B cell (primary cell): Measurements from ENCODE around the gene ABCC3. TPM values are rescaled to one million over a fixed set of nuclear protein-coding genes. Genes with fewer than 3 reads are reported as not detected.

ENCODE experiments used
- ATAC-seq: fragments of 200-7000 bp; cut with Tn5 transposase; one replicate; pipeline ENCODE4 v1.10.0; 2021; ENCODE audit warnings: low read depth, mild to moderate bottlenecking, moderate number of reproducible peaks, moderate library complexity
- CTCF ChIA-PET: fragments of 350-600 bp; sonication (Branson Sonifier 250); formaldehyde crosslinking; loops from one replicate; lab custom pipeline; 2021; ENCODE audit warnings: antibody characterized with exemption, inconsistent platforms; lab: Charles Lee
- POLR2A ChIA-PET: fragments of 350-600 bp; sonication (Branson Sonifier 250); formaldehyde crosslinking; loops from one replicate; lab custom pipeline; 2021; ENCODE audit warnings: antibody characterized with exemption; lab: Charles Lee
- DNase-seq: peaks from one replicate; pipeline ENCODE4 v3.0.0; 2013
- H2AFZ ChIP-seq: 2 replicates; pipeline ENCODE4 v1.6.1; 2012; ENCODE audit warnings: mild to moderate bottlenecking, low read depth, low read length; ENCODE audit not compliant: insufficient read depth, poor library complexity, severe bottlenecking
- H3K27ac ChIP-seq, 2 donors: 1 replicate in 1 of 2; 2 replicates in 1 of 2; pipeline ENCODE4 v1.5.1; 2012 to 2013; ENCODE audit warnings: low read length in 2 of 2, mild to moderate bottlenecking in 2 of 2, moderate library complexity in 1 of 2
- H3K27me3 ChIP-seq, 4 experiments: fragments of 200-600 bp in 1 of 4; sonication (generic) in 1 of 4; replicated peaks in 1 of 4; 1 replicate in 2 of 4; 2 replicates in 2 of 4; pipeline versions ENCODE4 v1.6.1 to v1.7.0; 2013 to 2016; ENCODE audit warnings: low read length in 3 of 4, mild to moderate bottlenecking in 2 of 4, mixed read lengths in 1 of 4, moderate library complexity in 1 of 4; ENCODE audit not compliant: insufficient read depth in 4 of 4, control insufficient read depth in 3 of 4; ENCODE audit errors: control extremely low read depth in 1 of 4
- H3K36me3 ChIP-seq, 2 experiments: replicated peaks in 1 of 2; 1 replicate in 1 of 2; 2 replicates in 1 of 2; pipeline versions ENCODE4 v1.6.1 to v1.7.1; 2013; ENCODE audit warnings: low read length in 1 of 2; ENCODE audit not compliant: insufficient read depth in 2 of 2, control insufficient read depth in 1 of 2; ENCODE audit errors: control extremely low read depth in 1 of 2, extremely low read depth in 1 of 2
- H3K4me1 ChIP-seq, 2 donors: fragments of 200-600 bp in 1 of 2; sonication (generic) in 1 of 2; 1 replicate in 1 of 2; 2 replicates in 1 of 2; pipeline versions ENCODE4 v1.5.1 to v1.6.1; 2013 to 2017; ENCODE audit warnings: low read length in 2 of 2; ENCODE audit not compliant: control insufficient read depth in 2 of 2, insufficient read depth in 2 of 2
- H3K4me2 ChIP-seq: replicated peaks from 2 replicates; pipeline ENCODE3; 2012; ENCODE audit warnings: mild to moderate bottlenecking, low read depth, low read length; ENCODE audit not compliant: poor library complexity, severe bottlenecking
- H3K4me3 ChIP-seq, 5 experiments: fragments of 200-600 bp in 1 of 5; sonication (generic) in 1 of 5; 1 replicate in 3 of 5; 2 replicates in 2 of 5; pipeline versions ENCODE4 v1.5.1 to v1.7.0; 2011 to 2016; ENCODE audit warnings: low read length in 4 of 5, mild to moderate bottlenecking in 4 of 5, low read depth in 2 of 5, control low read depth in 1 of 5, moderate library complexity in 1 of 5; ENCODE audit not compliant: insufficient read depth in 1 of 5; ENCODE audit errors: control extremely low read depth in 1 of 5, extremely low read depth in 1 of 5
- H3K79me2 ChIP-seq: fragments of 200-600 bp; sonication (generic); one replicate; pipeline ENCODE4 v1.6.0; 2016; ENCODE audit warnings: low read length; ENCODE audit not compliant: control insufficient read depth, insufficient read depth
- H3K9ac ChIP-seq: fragments of 200-600 bp; sonication (generic); 2 replicates; pipeline ENCODE4 v1.6.1; 2017; ENCODE audit warnings: mild to moderate bottlenecking, low read length, moderate library complexity
- H3K9me3 ChIP-seq, 3 donors: one replicate each; pipeline versions ENCODE4 v1.6.1 to v1.7.1; 2013; ENCODE audit warnings: low read length in 2 of 3; ENCODE audit not compliant: control insufficient read depth in 2 of 3, insufficient read depth in 1 of 3; ENCODE audit errors: control extremely low read depth in 1 of 3
- H4K20me1 ChIP-seq: 2 replicates; pipeline ENCODE4 v1.6.0; 2012; ENCODE audit warnings: mild to moderate bottlenecking, low read length; ENCODE audit not compliant: insufficient read depth, control insufficient read depth, poor library complexity, severe bottlenecking
- H3K27ac Mint-ChIP-seq: one replicate; pipeline ENCODE4 v1.8.0; 2021; ENCODE audit warnings: mixed read lengths
- H3K27me3 Mint-ChIP-seq: one replicate; pipeline ENCODE4 v1.8.0; 2021; ENCODE audit warnings: mixed read lengths
- H3K4me1 Mint-ChIP-seq: one replicate; pipeline ENCODE4 v1.8.0; 2021; ENCODE audit warnings: mixed read lengths
- H3K4me3 Mint-ChIP-seq: one replicate; pipeline ENCODE4 v1.8.0; 2021; ENCODE audit warnings: mixed read lengths
- H3K9me3 Mint-ChIP-seq: one replicate; pipeline ENCODE4 v1.8.0; 2022; ENCODE audit warnings: mixed read lengths; ENCODE audit not compliant: insufficient read depth
- CTCF ChIP-seq: fragments of 200-600 bp; IDR thresholded peaks from one replicate; pipeline ENCODE4 v1.8.0; 2022; ENCODE audit warnings: antibody characterized with exemption, mild to moderate bottlenecking
- EZH2 ChIP-seq: IDR thresholded peaks from 2 replicates; pipeline ENCODE4 v1.6.1; 2012; ENCODE audit warnings: borderline replicate concordance, low read depth, mild to moderate bottlenecking, moderate library complexity, low read length; ENCODE audit not compliant: insufficient read depth, poor library complexity, severe bottlenecking
- WGBS: methylation state at CpG from one replicate; pipeline ENCODE4 v1.1.5; 2013; ENCODE audit warnings: missing lambda C conversion rate; ENCODE audit not compliant: insufficient coverage; 5-methylcytosine and 5-hydroxymethylcytosine counted together
- intact Hi-C: fragments of 100-400 bp; cut with micrococcal nuclease; formaldehyde crosslinking; loops from one replicate; pipeline ENCODE4 v1.10.0; 2022
- polyA plus RNA-seq: library from polyadenylated mRNA; depleted of rRNA; stranded (reverse); fragments of >200 nt; gene quantifications from 2 replicates; pipeline ENCODE4 v1.2.3, GENCODE V29; 2012
- total RNA-seq, 2 donors: library from RNA; stranded (reverse); fragments of 120-200 nt in 1 of 2; gene quantifications; 1 replicate in 1 of 2; 2 replicates in 1 of 2; pipeline versions ENCODE4 v1.2.3 to v1.2.4, GENCODE V29; 2013 to 2022

The ABCC3 gene
- total and polyA plus RNA-seq, 2 donors (not counting 1 experiment from before 2014, with no cell fraction given) = 0.05 to 0.60 TPM

DNA sequence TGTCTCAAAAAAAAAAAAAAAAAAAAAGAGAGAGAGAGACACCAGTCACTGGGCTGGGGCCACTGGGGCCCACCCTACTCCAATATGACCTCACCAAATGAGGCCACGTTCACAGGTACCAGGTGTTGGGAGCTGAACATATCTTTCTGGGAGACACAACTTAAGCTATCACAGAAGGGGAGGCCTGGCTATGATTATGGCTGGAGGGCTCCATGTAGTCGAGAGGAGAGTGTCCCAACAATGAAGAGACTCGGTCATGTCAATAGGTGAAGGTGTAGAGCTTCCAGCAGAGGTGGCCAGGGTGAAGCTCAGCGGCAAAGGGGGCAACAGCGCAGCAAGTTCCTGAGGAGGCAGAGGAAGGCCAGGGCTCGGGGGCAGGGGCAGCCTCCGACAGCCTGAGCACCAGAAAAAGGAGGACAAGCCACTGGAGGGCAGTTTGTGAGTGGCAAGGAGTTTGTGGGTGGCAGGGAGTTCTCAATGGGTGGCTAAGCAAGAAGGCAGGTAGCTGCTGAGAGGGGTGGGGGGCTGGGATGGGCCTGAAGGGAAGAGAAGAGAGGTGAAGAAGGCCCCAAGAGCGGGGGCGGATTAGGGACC, 28.0 kb downstream of the ABCC3 start:
- Histone ChIP-seq H3K79me2 (no peaks in the 10 kb centered on the region), H3K9ac (no peak overlapping the region), H2AFZ (no peak overlapping the region), H3K4me3 (no peak overlapping the region), H3K27ac (no peak overlapping the region), H3K4me2 (no peak overlapping the region), H3K27me3 (peaks cover 0 to 4% (median 0%) of the 10 kb centered on the region in 4 experiments), H3K4me1 (no peaks in the 10 kb centered on the region), H3K36me3 (no peaks in the 10 kb centered on the region), H4K20me1 (no peaks in the 10 kb centered on the region), H3K9me3 (no peaks in the 10 kb centered on the region)
- intact Hi-C loops = no loop called here
- ATAC-seq (no peak), DNase-seq (no peak)
- no peak overlapping the region for H3K4me3 Mint-ChIP-seq
- ChIA-PET POLR2A (no interaction called here), CTCF (no interaction called here)
- H3K27ac Mint-ChIP-seq = no peak overlapping the region
- peaks cover 18% of the 10 kb centered on the region for H3K27me3 Mint-ChIP-seq
- H3K4me1 Mint-ChIP-seq = no peaks in the 10 kb centered on the region
- 90% methylated on average over 8 of the region's 9 CpGs for WGBS
- TF ChIP-seq EZH2 (no peak), CTCF (no peak)
- no peaks in the 10 kb centered on the region for H3K9me3 Mint-ChIP-seq

DNA sequence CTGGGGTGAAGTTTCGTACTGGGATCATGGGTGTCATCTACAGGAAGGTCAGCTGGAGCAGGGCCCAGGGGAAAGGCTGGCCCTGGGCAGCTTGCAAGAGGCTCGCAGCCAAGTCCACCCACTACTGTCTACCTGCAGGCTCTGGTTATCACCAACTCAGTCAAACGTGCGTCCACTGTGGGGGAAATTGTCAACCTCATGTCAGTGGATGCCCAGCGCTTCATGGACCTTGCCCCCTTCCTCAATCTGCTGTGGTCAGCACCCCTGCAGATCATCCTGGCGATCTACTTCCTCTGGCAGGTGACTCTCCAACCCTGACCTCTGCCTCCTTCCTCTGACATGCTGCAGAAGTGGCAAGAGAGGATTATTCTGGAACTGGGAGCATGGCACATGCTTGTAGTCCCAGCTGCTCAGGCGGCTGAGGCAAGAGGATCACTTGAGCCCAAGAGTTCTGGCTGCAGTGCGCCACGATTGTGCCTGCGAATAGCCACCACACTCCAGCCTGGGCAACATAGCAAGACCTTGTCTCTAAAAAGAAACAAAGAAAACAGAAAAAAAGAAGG, 29.2 kb downstream of the ABCC3 start:
- H4K20me1 ChIP-seq = no peaks in the 10 kb centered on the region
- no peak overlapping the region for H2AFZ ChIP-seq
- TF ChIP-seq EZH2 (no peak), CTCF (no peak)
- H3K27me3 ChIP-seq = no peaks in the 10 kb centered on the region
- intact Hi-C loops = no loop called here
- DNase-seq (no peak), ATAC-seq (no peak)
- no peaks in the 10 kb centered on the region for H3K4me1 Mint-ChIP-seq
- POLR2A ChIA-PET = no interaction called here
- no peak overlapping the region for H3K4me2 ChIP-seq
- H3K79me2 ChIP-seq = no peaks in the 10 kb centered on the region
- H3K9me3 ChIP-seq = no peaks in the 10 kb centered on the region
- no peak overlapping the region for H3K9ac ChIP-seq
- CTCF ChIA-PET = no interaction called here
- peaks cover 18% of the 10 kb centered on the region for H3K27me3 Mint-ChIP-seq
- H3K36me3 ChIP-seq = no peaks in the 10 kb centered on the region
- H3K4me1 ChIP-seq = no peaks in the 10 kb centered on the region
- 84% methylated on average over 7 of the region's 10 CpGs for WGBS
- no peak overlapping the region for H3K4me3 ChIP-seq
- H3K4me3 Mint-ChIP-seq = no peak overlapping the region
- H3K27ac Mint-ChIP-seq = no peak overlapping the region
- no peaks in the 10 kb centered on the region for H3K9me3 Mint-ChIP-seq
- H3K27ac ChIP-seq = no peak overlapping the region
